Measurements from ENCODE around the gene IGSF3.

The IGSF3 gene

GRCh38 chr1:116537040-116537831, 130.3 kb downstream of the IGSF3 start:
- no peak overlapping the region for H3K4me2 ChIP-seq (ENCODE audit: low read depth, low read length)

GRCh38 chr1:116534014-116534739, 133.4 kb downstream of the IGSF3 start:
- Histone ChIP-seq H3K27ac (ENCODE audit: low read length) (no peak overlapping the region), H3K4me3 (ENCODE audit: low read length) (no peak overlapping the region), H4K20me1 (ENCODE audit: insufficient read depth, low read length) (no peaks in the 10 kb centered on the region), H3F3A (ENCODE audit: insufficient read depth, low read length) (no peaks in the 10 kb centered on the region), H3K36me3 (replicated peaks; ENCODE audit: insufficient read depth, low read length) (no peaks in the 10 kb centered on the region; the same call in 1 of the 2 replicates), H3K9ac (ENCODE audit: low read length) (no peak overlapping the region), H2AFZ (ENCODE audit: low read length) (no peak overlapping the region), H3K79me2 (ENCODE audit: low read length) (peaks cover 28% of the 10 kb centered on the region), H3K9me2 (replicated peaks; ENCODE audit: insufficient read depth, low read length) (no peaks in the 10 kb centered on the region), H3K4me1 (ENCODE audit: low read length) (peaks cover 11% of the 10 kb centered on the region), H3K4me2 (ENCODE audit: low read depth, low read length) (no peak overlapping the region), H3K9me3 (replicated peaks; ENCODE audit: insufficient read depth, low read length) (no peaks in the 10 kb centered on the region), H3K27me3 (replicated peaks; ENCODE audit: insufficient read depth, low read length) (no peaks in the 10 kb centered on the region)
- TF ChIP-seq EZH2phosphoT487 (IDR thresholded peaks at IDR 0.05; ENCODE audit: low read length) (no peak), EZH2 (optimal IDR thresholded peaks at IDR 0.05; ENCODE audit: low read depth, low read length) (no peak), CTCF (IDR thresholded peaks at IDR 0.05; ENCODE audit: low read length) (no peak)
- no peak for DNase-seq

More at GRCh38 chr1:116537040-116537831, 130.3 kb downstream of the IGSF3 start:
- peaks cover 4% of the 10 kb centered on the region; the same call in 1 of the 2 replicates for H3F3A ChIP-seq (ENCODE audit: insufficient read depth, low read length)
- DNase-seq = no peak
- no peaks in the 10 kb centered on the region for H3K9me2 ChIP-seq (replicated peaks; ENCODE audit: insufficient read depth, low read length)
- H3K27ac ChIP-seq (ENCODE audit: low read length) = no peak overlapping the region
- no peaks in the 10 kb centered on the region for H3K27me3 ChIP-seq (replicated peaks; ENCODE audit: insufficient read depth, low read length)
- TF ChIP-seq EZH2phosphoT487 (IDR thresholded peaks at IDR 0.05; ENCODE audit: low read length) (no peak), EZH2 (optimal IDR thresholded peaks at IDR 0.05; ENCODE audit: low read depth, low read length) (no peak), CTCF (IDR thresholded peaks at IDR 0.05; ENCODE audit: low read length) (no peak)
- H2AFZ ChIP-seq (ENCODE audit: low read length) = no peak overlapping the region
- no peak overlapping the region for H3K4me3 ChIP-seq (ENCODE audit: low read length)
- H3K79me2 ChIP-seq (ENCODE audit: low read length) = peaks cover 42% of the 10 kb centered on the region
- H3K9me3 ChIP-seq (replicated peaks; ENCODE audit: insufficient read depth, low read length) = no peaks in the 10 kb centered on the region
- no peaks in the 10 kb centered on the region; the same call in 1 of the 2 replicates for H3K36me3 ChIP-seq (replicated peaks; ENCODE audit: insufficient read depth, low read length)
- H3K9ac ChIP-seq (ENCODE audit: low read length) = no peak overlapping the region
- peaks cover 30% of the 10 kb centered on the region for H3K4me1 ChIP-seq (ENCODE audit: low read length)
- no peaks in the 10 kb centered on the region for H4K20me1 ChIP-seq (ENCODE audit: insufficient read depth, low read length)

GRCh38 chr1:116533429-116533820, 134.1 kb downstream of the IGSF3 start:
- no peaks in the 10 kb centered on the region for H4K20me1 ChIP-seq (ENCODE audit: insufficient read depth, low read length)
- no peak overlapping the region for H3K27ac ChIP-seq (ENCODE audit: low read length)
- no peak overlapping the region for H3K9ac ChIP-seq (ENCODE audit: low read length)
- TF ChIP-seq EZH2 (optimal IDR thresholded peaks at IDR 0.05; ENCODE audit: low read depth, low read length) = no peak
- TF ChIP-seq EZH2phosphoT487 (IDR thresholded peaks at IDR 0.05; ENCODE audit: low read length) = no peak
- TF ChIP-seq CTCF (IDR thresholded peaks at IDR 0.05; ENCODE audit: low read length) = no peak
- no peaks in the 10 kb centered on the region for H3K9me2 ChIP-seq (replicated peaks; ENCODE audit: insufficient read depth, low read length)
- H3F3A ChIP-seq (ENCODE audit: insufficient read depth, low read length) = no peaks in the 10 kb centered on the region
- H3K27me3 ChIP-seq (replicated peaks; ENCODE audit: insufficient read depth, low read length) = no peaks in the 10 kb centered on the region
- no peaks in the 10 kb centered on the region for H3K9me3 ChIP-seq (replicated peaks; ENCODE audit: insufficient read depth, low read length)
- no peaks in the 10 kb centered on the region; the same call in 1 of the 2 replicates for H3K36me3 ChIP-seq (replicated peaks; ENCODE audit: insufficient read depth, low read length)
- H2AFZ ChIP-seq (ENCODE audit: low read length) = no peak overlapping the region
- no peak for DNase-seq
- H3K79me2 ChIP-seq (ENCODE audit: low read length) = peaks cover 21% of the 10 kb centered on the region
- H3K4me1 ChIP-seq (ENCODE audit: low read length) = peaks cover 4% of the 10 kb centered on the region; the same call in 1 of the 2 replicates
- no peak overlapping the region for H3K4me3 ChIP-seq (ENCODE audit: low read length)
- no peak overlapping the region for H3K4me2 ChIP-seq (ENCODE audit: low read depth, low read length)

All from MM.1S (cell line).